AG20443 (cell line): Measurements from ENCODE around the gene TSSC4.

Source experiments
- DNase-seq: peaks from one replicate; pipeline ENCODE4 v3.0.0; 2012; ENCODE audit warnings: low spot score, mixed read lengths

TSSC4 gene

DNA sequence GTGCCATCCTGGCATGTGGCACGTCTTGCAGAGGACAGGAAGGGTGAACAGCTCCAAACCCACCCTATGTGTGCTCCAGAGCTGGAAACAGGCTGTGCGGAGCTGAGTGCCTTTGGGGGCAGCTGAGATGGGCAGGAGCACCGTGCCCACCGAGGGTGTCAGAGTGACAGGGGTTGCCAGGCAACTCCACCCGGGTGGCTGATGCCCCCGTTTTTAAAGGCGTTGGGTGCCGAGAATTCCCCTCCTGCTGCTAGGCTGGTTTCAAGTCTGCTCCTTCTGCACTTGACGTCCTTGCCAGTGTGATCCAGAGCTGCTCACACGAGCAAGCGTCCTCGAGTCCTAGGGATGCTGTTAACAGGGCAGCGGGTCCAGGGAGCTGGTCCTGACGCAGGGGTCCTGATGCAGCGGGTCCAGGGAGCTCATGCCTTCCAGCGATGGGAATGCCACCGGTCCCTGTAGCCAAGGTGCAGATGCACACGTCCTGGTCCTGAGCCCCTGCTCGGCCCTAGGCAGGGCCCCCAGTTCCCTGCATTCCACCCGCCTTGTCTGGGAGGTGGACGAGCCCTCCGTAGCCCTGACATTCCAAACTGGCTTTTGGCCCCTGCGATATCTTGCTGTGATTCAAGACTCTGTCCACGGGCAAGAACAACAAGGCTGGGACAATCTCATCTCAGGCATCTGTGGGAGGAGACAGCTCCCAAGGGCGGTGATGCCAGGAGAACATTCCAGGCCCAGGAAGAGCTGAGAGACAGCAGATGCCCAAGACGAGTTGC lies 49.2 kb downstream of the TSSC4 start:
- no peak for DNase-seq

DNA sequence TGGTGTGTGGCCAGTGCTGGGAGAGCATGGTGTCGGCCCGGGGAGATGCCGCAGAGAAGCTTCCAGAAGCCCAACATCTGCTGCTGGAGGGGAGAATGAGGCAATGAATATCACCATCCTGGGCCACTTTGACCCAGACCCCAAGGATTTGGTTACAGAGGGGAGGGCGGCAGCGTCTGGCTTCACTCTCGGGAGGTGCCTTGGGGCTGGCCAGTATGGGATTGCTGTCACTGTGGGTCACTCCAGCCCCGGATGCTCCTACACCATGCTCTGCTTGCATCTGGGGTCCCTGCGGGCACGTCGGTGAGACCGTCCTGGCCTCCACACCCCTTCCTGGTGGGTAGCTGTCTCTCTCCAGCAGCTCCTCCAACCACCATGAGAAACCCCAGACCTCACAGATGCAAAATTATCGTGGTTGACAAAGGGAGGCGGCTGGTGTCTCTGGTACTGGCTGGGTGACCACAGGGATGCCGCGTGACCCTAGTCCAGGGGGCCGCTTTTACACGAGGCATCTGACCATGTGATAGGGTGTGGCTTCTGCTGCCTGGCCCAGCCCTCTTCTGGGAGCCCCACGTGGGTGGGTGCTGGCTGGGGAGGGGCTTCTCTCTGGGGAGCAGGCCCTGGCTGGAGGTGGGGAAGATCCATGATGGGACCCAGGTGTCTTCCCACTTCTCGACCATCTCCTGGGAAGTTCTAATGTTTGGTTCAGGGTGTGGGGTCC lies 49.9 kb downstream of the TSSC4 start:
- DNase-seq: no peak

DNA sequence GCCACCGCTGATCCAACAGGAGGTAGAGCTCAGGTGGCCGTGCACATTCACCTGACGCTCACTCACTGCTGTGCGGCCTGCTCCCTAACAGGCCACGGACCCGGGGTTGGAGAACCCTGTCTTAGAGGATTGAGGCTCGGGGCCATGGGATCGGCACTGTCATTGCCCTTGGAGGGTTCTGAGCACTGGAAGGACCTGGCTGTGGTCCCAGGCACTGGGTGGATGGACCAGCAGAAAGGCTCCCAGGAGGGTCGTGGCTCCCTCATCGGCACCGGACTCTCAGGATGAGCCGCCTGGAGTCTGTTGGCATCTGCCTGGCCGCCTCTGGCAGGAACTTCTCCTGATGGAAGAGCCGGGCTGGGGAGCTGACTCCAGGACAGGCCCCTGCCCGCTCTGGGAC lies 50.8 kb downstream of the TSSC4 start:
- no peak for DNase-seq

- no peak for DNase-seq
Observed at GRCh38 chr11:2451916-2452315, 51.4 kb downstream of the TSSC4 start.

- DNase-seq: no peak
Observed at GRCh38 chr11:2452321-2453012, 51.9 kb downstream of the TSSC4 start.

GRCh38 chr11:2453436-2453835 lies 52.9 kb downstream of the TSSC4 start:
- no peak for DNase-seq
